GM19452 (cell line): ENCODE data around the gene SCYL3.
"Not testable (repeated sequence)": the region's sequence is repeated elsewhere in the genome, so short reads cannot be mapped to it uniquely, and the experiment has no call there.

Experiments
- ATAC-seq: cut with Tn5 transposase; IDR thresholded peaks from one replicate; pipeline ENCODE4 v1.9.1; 2021; ENCODE audit not compliant: unreplicated experiment

Gene SCYL3

DNA sequence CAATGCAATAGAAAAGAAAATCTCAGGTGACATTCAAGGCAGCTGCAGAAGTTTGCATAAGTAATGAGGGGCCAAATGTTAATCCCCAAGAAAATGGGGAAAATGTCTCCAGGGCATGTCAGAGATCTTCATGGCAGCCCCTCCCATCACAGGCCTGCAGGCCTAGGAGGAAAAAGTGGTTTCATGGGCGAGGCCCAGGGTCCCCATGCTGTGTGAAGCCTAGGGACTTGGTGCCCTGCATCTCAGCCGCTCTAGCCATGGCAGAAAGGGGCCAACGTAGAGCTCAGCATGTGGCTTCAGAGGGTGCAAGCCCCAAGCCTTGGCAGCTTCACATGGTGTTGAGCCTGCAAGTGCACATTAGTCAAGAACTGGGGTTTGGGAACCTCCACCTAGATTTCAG is 21.7 kb downstream of the SCYL3 start:
- not testable (repeated sequence) for ATAC-seq

DNA sequence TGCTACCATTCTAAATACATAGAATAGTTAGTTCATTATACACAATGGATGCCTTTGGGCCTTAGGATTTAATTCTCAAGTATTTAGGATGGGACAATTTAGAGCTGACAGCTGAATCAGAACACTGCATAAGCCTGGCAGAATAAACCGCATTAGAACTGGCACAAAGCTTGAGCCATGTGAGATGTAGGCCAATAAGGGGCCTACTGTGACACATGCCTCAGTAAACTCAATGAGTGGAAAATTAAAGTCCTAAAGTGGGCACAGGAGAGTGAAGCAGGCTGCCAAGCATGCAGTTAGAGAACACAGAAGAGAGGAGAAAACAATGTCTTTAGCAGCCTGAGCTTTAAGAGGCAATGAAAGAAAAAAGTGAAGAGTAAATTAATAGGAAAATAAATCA is 24.3 kb downstream of the SCYL3 start:
- no peak for ATAC-seq

DNA sequence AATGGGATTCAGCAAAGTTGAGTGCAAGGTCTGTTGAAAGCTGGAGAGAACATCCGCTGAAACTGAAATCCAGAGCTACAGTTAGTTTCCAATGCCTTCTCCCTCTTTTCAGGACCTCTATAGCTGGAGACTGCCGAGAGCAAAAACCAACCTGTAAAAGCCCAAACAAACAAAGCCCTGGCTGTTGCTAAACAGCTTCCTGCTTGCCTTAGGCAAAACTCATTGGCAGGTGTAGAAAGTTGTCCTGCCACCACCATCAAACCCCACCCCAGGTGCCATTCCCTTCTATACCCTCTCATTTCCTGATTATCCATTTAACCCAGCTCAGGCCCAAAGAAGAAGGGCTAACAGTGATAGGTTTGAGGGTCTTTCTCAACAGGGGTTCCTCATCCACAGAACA is 24.7 kb downstream of the SCYL3 start:
- no peak for ATAC-seq

DNA sequence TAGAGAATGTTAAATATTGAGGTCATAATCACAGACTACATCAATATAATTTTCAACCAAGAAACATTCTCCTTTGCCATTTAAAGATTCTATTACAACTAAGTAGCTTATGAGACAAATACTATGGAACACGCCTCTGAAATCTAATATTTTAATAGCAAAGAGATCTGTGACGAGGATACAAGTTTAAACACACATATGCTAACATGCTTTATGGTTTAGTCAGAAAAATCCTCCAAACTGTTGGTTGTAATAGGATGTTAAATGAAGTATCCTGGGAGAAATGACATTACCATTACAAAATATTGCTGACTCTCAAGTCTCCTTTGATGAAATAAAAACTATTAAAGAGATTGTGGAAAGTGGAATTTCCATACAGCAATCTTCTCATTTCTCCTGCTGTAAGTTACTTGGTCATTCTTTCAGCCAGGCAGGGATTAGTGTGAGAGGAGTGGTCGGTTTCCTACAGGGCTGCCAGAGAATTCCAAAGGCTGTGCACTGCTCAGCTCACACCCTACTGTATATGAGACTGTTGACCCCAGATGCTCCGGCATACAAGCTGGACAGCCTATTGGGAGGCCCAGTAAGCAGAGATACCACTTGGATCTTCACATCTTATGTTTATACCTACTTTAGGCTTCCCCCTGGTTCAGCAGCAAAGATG is 26.6 kb downstream of the SCYL3 start:
- ATAC-seq: no peak

DNA sequence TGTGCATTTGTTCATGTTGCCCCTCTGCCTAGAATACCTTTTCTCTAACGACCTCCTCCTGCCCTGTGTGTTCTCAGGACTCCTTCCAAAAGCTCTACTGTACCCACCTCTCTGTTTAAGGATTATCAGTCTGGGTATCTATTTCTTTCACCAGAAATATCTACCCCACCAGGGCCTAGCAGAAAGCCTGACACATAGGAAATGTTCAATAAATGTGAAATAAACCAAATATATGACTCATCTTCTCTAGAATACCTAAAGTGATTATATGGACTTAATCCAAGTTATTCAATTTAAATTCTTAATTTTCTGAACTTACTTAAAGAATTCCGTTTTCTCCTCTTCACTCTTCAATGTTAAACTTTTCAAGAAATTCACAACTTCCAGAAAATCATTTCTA is 27.1 kb downstream of the SCYL3 start:
- no peak for ATAC-seq

DNA sequence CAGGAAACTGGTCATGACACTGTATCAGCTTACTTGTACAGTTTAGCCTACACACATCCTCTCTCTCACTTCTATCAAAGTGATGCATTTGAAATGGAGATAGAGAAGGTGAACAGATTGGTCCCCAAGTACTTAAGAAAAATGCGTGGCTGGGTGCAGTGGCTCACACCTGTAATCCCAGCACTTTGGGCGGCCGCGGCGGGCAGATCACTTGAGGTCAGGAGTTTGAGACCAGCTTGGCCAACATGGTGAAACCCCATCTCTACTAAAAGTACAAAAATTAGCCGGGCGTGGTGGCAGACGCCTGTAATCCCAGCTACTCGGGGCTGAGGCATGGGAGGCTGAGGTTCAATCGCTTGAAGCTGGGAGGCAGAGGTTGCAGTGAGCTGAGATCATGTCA is 29.2 kb downstream of the SCYL3 start:
- ATAC-seq: not testable (repeated sequence)

DNA sequence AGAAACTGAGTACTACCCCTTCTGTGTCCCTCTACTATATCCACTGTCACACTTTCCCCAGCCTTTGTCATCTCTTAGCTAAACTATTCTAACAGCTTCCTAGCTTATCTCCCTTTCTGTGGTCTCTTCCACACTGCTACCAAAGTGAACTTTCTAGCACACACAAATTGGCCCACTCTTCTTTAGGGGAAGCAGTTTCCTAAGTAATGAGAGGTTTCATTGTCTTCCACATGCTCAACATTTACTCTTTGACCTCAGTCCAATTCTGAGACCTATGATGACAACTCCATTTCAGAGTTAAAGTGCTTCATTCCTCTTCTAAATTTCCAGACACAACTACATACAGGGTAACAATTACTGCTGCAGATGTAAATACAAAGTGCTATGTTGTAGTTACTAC is 32.9 kb downstream of the SCYL3 start:
- ATAC-seq: no peak

DNA sequence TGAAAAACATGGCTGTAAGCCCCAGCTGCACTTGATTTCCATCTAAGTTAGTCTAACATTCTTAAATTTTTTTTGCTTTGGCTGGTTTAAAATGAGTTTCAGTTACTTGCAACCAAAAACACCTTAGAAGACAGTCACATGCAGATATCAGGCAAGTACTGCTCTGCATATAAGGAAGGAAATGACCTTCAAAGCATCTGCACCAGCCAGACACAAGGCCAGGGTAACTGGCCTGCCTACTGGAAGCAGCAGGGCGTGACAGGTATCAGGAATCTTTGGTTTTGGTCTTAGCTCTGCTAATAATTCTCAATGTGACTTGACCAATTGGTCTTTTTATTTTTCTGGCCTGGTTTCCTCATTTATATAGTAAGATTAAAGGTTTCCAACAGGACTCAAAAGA is 33.5 kb downstream of the SCYL3 start:
- ATAC-seq: no peak

DNA sequence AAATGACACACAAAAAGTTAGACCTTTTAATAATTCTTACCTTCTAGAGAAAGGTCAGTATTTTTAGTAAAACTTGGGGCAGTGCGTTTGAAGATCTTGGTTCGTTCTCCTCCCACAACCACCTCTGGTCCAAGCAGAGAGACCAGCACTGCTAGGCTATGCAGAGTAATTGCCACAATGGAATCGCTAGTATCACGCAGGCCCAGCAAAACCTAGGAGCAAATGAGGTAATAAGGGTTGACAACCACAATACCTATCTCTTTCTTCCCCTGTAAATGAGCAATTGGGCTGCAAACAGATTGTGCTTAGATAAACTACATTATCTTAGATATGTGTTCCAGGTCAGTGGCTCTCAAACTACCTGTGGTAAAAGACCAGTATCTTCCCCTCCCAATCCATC is 34.7 kb downstream of the SCYL3 start:
- ATAC-seq: no peak

DNA sequence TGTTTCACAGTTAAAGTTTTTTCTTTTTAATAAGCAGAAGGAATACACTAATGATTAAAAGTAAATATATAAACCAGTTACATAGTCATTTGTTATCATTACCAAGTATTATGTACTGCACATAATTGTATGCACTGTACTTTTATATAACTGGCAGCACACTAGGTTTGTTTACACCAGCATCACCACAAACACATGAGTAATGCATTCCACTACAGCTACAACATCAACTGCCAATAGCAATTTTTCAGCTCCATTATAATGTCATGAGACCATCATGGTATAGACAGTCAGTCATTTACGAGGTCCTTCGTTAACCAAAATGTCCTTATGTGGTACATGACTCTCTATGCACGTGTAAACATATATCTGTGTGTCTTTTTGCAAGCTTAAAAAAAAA is 35.2 kb downstream of the SCYL3 start:
- ATAC-seq: no peak

DNA sequence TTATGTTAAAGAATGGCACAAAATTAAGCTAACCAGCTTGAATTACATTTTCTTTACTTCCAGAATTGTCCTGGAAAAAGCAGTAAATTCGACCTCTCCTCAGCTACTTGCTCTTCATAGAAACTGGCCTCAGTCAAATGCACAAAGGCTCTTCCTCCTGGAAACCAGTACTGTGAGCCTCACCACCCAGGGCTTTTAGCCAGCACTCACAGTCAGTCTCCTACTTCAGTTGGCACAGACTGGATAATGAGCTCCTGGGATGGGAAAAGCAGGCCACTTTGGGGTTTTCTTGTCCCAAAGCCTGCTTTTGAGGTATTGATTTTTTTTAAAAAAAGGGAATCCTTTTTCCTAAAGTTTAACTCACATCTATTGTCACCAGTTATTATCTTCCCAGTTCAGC is 40.4 kb downstream of the SCYL3 start:
- no peak for ATAC-seq

DNA sequence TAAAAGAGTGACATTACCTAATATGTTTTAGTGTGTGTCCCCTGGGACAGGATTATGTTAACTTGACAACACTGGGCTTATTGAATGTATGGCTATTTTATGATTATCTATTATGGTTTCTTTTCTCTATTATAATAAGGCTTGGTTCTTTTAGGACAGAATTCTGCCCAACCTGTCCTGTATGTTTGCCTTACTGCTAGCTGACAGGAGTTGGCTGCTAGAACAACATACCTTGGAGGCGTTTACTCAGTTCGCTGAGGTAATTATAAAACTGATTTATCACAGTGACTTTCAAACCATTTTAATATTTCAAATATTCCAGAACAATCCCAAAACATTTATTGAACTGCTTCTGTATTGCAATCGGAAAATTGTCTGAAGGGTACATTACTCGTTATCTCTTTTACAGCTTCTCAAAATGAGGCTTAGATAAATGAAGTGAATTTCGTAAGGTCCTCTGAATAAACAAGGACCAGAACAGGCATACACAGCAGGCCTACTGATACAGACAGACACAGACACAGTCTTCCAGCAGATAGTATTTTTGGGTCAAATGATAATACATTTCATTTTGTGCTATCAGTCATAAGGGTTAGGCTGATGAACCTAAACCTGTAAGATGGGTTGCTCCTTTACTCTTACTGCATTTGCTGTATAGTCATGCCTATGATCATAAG is 44.2 kb downstream of the SCYL3 start:
- no peak for ATAC-seq

DNA sequence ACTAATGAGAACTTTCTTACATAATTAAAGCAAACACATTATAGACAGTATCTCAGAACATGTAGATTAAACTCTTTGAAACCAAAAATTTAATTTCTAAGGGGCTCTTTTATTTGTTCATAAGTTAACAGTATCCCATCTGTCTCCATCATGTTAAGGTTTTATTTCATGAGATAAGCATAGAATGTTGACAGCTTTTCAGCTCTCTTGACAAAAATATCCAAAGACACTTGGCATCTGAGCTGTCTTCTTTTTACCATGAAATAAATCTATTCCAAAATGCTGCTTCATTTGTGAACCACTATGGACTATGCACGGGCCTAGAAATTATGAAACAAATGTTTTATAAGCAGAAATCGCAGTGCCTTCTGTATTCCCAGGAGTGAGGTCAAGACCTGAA is 45.2 kb downstream of the SCYL3 start:
- ATAC-seq: no peak

DNA sequence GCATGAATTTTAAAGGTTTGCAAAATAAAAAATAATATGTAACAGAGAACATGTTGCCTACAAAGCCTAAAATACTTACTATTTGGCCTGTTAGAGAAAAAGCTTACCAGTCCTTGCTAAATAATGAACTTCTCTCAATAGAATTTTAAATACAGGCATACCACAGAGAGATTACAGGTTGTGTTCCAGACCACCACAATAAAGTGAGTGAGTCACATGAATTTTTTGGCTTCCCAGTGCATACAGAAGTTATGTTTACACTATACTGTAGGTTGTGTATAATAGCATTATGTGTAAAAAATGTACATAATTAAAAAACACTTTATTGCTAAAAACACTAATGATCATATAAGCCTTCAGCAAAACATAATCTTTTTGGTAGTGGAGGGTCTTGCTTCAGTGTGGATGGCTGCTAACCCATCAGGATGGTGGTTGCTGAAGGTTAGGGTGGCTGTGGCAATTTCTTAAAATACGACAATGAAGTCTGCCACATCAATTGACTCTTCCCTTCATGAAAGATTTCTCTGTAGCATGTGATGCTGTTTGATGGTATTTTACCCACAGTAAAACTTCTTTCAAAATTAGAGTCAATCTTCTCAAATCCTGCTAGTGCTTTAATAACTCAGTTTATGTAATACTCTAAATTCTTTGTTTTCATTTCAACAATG is 48.6 kb downstream of the SCYL3 start:
- no peak for ATAC-seq

DNA sequence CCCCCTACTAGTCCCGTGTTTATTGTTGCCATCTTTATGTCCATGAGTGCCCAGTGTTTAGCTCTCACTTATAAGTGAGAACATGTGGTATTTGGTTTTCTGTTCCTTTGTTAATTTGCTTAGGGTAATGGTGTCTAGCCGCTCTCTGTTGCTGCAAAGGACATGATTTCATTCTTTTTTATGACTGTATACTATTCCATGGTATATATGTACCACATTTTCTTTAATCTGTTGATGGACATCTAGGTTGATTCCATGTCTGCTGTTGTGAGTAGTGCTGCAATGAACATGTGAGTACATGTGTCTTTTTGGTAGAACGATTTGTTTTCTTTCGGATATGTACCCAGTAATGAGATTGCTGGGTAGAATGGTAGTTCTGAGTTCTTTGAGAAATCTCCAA is 54.8 kb downstream of the SCYL3 start:
- ATAC-seq: no peak

DNA sequence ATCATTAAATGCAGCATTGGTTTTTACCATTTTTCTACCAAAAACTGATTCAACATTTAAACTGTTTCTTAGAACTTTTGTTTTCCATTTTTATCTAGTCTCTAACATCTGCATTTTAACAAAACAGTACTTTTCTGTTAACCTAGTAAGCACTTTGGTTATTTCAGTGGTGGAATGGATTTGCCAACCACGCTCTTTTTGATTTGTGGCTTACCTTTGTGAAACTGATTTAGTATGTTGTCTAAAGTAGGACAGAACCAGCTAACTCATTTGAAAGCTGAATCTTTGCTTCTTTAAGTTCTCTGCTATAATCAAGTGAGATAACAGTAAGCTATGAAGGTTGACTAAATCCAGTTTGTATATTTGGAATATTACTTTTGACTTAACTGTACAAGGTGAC is 57.5 kb downstream of the SCYL3 start:
- no peak for ATAC-seq

DNA sequence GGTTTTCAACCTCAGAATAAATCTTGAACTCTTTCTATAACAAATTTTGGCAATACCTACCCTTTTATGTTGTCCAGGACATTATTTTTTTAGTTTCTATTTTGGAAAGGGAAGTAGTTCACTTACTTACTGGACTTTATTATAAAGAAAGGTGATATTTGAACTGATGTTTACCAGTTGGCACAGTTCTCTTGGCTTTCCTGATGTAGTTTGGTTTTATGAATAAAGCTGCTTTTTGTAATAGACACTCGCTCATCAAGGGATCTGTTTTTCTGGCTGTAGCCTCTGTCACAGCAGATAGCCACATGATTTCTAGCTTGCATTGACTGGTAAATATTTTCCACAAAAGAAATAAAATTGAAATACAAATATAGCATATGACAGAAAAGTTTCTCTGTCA is 58.0 kb downstream of the SCYL3 start:
- no peak for ATAC-seq

DNA sequence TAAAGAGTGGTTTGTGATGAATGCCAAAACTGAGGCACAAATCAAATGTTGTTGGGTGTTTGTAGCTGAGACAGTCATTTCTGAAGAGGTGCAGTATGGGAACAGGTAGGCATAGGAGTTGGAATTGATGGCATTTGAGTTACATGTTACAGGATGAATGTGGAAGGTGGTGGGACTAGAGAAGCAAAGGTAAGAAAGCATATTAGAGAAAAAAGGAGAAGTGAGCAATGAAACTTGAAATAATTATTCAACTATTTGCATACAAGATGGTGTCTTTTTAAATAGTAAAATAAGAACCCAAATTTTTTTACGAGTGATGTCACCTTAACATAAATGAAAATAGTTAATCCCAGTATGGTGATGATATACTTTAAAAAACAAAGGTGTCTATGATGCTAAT is 58.8 kb downstream of the SCYL3 start:
- no peak for ATAC-seq

DNA sequence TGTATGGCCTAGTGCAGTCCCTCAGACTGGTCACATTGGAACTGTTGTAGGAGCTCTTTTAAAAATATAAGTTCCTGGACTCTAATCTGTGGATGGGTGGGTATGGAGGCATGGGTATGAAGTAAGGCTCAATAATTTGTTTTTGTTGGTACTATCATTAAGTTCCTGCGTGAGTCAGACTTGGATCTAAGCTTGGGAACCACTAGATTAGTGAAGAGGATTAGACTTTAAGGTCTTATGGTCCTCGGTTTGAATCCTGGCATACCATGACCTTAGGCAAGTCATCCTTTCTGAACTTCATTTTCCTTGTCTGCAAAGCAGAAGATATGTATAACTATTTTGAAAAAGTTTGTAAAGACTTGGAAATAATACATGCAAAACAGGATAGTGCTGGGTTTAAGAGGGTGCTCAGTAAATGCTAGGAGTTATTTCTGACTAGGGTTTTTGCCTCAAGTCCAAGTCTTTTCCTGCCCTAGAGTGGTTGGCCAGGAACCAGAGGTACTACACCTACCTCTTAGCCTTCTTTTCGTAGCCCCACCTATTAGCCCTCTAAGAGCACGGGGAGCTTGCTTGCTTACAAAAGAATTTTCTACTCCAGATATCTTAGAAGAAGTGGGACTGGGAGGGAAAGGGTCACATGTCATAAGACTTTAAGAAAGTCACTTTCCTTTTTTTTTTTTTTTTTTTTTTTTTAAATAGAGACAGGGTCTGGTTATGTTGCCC is 60.4 kb downstream of the SCYL3 start:
- no peak for ATAC-seq

DNA sequence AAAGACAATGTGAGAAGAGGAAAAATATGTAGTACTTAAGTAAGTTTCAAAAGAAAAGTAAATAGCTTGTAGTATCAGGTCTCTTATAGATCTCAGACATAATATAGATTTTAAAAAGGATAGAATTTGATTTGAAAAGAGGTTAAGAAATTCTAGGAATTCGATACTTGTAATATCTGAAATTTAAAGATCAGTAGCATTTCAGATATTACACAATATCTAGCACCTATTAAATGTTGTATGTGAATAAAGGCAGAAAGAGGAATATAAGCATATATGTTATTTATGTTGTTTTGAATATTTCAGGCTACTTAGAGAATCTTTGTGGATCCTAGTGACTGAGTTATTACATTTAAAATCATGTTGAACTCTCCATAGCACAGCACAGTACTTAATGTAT is 64.0 kb downstream of the SCYL3 start:
- no peak for ATAC-seq

DNA sequence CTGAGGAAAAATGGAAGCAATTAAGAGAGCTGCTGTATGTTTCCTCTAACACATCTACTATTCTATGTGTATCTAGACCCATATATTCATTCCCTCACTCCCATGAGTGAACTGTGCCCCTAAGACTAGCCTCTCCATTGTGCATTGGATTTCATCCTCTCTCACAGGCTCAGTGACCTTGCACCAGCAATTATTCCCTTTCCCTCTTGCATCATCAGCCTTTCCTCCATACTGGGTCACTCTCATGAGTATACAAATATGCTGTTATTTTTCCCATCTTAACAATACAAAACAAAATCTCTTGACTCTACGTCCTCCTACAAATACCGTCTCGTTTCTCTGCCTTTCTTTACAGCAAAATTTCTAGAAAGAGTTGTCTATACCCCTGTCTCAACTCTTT is 69.5 kb downstream of the SCYL3 start:
- ATAC-seq: no peak

DNA sequence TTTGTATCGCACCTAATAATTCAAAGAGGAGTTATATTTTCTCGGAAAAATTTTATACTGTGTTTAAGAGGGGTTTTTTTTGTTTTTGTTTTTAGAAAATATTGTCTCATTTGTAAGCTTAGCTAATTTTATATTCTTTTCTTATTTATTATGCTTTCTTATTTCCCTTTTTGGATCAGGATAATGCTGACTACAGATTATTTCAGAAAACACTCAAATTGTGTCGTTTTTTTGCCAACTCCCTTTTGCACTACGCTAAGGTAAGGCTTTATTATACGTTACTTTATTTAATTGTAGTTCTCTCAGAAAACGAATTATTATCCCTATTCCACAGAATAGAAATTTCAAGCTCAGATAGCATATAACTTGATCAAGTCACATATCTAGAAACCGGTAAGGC is 72.2 kb downstream of the SCYL3 start:
- ATAC-seq: no peak
